Retinal pigment epithelial cell (primary cell): Measurements from ENCODE around the gene ECEL1.

ENCODE experiments used
- DNase-seq: peaks from one replicate; pipeline ENCODE4 v3.0.0-alpha.2; 2010; ENCODE audit warnings: low read depth
- H3K4me3 ChIP-seq: 2 replicates; pipeline ENCODE4 v1.5.1; 2011; ENCODE audit warnings: mild to moderate bottlenecking, low read length, control low read depth, moderate library complexity
- TF ChIP-seq, protein P1 (sequence below): conservative IDR thresholded peaks from 2 replicates; pipeline ENCODE4 v1.5.1; 2011; ENCODE audit warnings: low read depth, low read length, control low read depth, inconsistent platforms

Gene ECEL1

GRCh38 chr2:232512602-232513001 lies 25.0 kb upstream of the ECEL1 start:
- TF ChIP-seq, protein P1, sequence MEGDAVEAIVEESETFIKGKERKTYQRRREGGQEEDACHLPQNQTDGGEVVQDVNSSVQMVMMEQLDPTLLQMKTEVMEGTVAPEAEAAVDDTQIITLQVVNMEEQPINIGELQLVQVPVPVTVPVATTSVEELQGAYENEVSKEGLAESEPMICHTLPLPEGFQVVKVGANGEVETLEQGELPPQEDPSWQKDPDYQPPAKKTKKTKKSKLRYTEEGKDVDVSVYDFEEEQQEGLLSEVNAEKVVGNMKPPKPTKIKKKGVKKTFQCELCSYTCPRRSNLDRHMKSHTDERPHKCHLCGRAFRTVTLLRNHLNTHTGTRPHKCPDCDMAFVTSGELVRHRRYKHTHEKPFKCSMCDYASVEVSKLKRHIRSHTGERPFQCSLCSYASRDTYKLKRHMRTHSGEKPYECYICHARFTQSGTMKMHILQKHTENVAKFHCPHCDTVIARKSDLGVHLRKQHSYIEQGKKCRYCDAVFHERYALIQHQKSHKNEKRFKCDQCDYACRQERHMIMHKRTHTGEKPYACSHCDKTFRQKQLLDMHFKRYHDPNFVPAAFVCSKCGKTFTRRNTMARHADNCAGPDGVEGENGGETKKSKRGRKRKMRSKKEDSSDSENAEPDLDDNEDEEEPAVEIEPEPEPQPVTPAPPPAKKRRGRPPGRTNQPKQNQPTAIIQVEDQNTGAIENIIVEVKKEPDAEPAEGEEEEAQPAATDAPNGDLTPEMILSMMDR, result no peak
- no peak for DNase-seq
- H3K4me3 ChIP-seq, result no peak overlapping the region

GRCh38 chr2:232511336-232511890 lies 23.8 kb upstream of the ECEL1 start:
- no peak for DNase-seq
- H3K4me3 ChIP-seq, result no peak overlapping the region
- TF ChIP-seq, protein P1, result no peak

GRCh38 chr2:232508251-232508650 lies 20.6 kb upstream of the ECEL1 start:
- H3K4me3 ChIP-seq, result no peak overlapping the region
- TF ChIP-seq, protein P1, result no peak
- DNase-seq, result no peak

GRCh38 chr2:232506709-232507108 lies 19.1 kb upstream of the ECEL1 start:
- TF ChIP-seq, protein P1, result no peak
- no peak for DNase-seq
- H3K4me3 ChIP-seq, result no peak overlapping the region

DNA sequence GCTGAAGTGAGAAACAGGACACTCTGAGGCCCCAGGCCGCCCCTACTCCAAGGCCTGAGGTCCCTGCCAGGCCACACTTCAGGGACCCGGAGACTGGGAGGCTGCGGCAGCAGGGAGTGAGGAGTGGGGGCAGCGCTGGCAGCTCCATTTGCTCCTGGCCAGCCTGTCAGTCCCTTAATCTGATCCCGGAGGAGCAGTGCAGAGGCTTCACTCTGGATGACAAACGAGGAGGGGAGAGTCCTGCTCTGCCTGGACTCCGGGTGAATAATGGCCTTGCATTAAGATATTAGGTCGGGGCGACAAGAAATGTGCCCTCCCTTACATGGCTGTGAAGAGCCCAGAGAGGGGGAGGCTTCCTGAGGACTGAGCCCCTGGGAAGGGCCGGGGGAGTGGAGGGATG lies 18.2 kb upstream of the ECEL1 start:
- H3K4me3 ChIP-seq, result no peak overlapping the region
- TF ChIP-seq, protein P1, result no peak
- DNase-seq, result no peak

DNA sequence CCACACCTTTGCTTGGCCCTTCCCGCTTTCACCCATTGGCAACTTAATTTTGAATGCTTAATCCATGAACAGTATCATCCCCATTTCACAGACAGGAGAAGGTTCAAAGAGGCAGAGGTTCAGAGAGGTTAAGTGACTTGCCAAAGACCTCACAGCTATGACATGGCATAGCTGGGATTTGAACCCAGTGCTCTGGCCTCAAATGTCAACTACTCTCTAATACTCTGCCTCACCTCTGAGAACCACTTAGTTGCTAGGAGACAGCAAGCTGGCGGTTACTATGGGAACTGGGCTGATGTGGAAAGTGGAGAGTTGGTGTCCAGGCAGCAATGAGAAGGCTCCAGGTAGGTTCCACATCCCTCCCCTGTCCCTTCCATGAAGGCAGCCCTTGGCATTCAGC lies 16.8 kb upstream of the ECEL1 start:
- TF ChIP-seq, protein P1, result no peak
- DNase-seq, result no peak
- H3K4me3 ChIP-seq, result no peak overlapping the region

DNA sequence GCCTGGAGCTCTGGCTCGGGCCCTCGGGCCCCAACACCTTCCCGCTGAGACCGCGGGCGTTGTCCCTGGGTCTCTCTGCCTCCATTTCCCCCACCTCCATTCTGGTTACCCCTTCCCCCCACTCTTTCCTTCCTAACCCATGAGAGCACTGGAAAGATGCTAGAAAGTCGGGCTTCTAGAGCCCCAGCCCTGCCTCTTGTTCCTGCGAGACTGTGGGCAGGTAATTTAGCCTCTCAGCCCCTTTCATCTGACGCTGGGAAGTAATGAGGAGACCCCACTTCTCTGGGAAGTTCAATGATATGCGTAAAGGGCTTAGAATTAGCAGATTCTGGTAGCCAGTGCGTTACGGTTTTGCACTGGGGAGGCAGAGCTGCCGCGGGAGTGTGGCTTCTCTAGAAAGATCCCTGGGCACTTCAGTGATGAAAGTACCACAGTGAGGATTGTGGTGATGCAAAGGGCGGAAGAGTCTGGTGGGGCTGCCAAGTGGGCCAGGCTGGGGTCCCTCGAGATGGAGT lies 16.2 kb upstream of the ECEL1 start:
- no peak for DNase-seq
- H3K4me3 ChIP-seq, result no peak overlapping the region
- TF ChIP-seq, protein P1, result no peak
